Measurements from ENCODE around the gene S100A12. TPM values are rescaled to one million over a fixed set of nuclear protein-coding genes. Genes with fewer than 3 reads are reported as not detected.

S100A12 gene
- total and polyA plus RNA-seq, 2 donors (not counting 3 experiments of a cell fraction or from before 2014, with no cell fraction given): not detected

DNA sequence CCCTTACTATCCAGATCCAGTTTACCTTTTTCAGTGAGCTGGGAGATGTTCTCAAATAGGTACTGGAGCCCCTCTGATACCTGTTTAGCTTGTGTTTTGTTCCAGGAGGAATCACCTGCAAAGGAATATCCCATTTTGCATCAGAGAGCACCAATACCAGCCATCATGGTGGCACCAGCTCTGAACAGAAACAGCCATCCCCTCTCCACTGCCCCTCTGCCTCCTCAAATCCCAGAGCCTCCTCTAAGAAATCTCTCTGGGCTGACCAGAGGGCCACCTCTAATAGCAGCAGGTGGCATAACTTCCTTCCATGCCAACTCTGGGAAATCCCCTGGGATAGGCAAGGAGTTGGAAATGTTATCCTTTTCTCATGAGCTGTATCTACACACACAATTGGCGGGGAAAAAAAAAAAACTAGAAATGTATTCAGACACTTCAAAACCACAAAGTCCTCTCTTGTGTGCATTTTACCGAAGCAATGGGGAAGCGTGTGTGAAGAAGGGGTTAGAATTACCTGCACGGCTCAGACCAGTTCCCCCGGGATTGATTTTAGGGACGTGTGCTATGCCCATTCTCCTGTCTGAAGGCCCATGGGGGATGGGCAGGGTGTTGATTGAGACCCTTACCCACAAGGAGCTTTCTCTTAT is 29.2 kb downstream of the S100A12 start:
- TF ChIP-seq, protein P1, sequence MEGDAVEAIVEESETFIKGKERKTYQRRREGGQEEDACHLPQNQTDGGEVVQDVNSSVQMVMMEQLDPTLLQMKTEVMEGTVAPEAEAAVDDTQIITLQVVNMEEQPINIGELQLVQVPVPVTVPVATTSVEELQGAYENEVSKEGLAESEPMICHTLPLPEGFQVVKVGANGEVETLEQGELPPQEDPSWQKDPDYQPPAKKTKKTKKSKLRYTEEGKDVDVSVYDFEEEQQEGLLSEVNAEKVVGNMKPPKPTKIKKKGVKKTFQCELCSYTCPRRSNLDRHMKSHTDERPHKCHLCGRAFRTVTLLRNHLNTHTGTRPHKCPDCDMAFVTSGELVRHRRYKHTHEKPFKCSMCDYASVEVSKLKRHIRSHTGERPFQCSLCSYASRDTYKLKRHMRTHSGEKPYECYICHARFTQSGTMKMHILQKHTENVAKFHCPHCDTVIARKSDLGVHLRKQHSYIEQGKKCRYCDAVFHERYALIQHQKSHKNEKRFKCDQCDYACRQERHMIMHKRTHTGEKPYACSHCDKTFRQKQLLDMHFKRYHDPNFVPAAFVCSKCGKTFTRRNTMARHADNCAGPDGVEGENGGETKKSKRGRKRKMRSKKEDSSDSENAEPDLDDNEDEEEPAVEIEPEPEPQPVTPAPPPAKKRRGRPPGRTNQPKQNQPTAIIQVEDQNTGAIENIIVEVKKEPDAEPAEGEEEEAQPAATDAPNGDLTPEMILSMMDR (IDR thresholded peaks at IDR 0.05; ENCODE audit: extremely low read depth in 1 of 2, insufficient read depth in 1 of 2, low read depth in 1 of 2, low read length in 2 of 2): no peak
- no peak for TF ChIP-seq JUN (IDR thresholded peaks at IDR 0.05; ENCODE audit: borderline replicate concordance, insufficient read depth, insufficient read length, low read depth)
- no peak for TF ChIP-seq MYC (IDR thresholded peaks at IDR 0.05; ENCODE audit: low read depth, low read length)
- TF ChIP-seq FOS (IDR thresholded peaks at IDR 0.05; ENCODE audit: borderline replicate concordance, insufficient read depth, low read length): no peak
- TF ChIP-seq EZH2 (IDR thresholded peaks at IDR 0.05; ENCODE audit: borderline replicate concordance, low read depth, low read length, severe bottlenecking): no peak
- TF ChIP-seq POLR2A (IDR thresholded peaks at IDR 0.05; ENCODE audit: low read depth, low read length): no peak
- TF ChIP-seq, protein P2, sequence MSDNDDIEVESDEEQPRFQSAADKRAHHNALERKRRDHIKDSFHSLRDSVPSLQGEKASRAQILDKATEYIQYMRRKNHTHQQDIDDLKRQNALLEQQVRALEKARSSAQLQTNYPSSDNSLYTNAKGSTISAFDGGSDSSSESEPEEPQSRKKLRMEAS (IDR thresholded peaks at IDR 0.05; ENCODE audit: insufficient read depth, insufficient read length): no peak
- TF ChIP-seq GATA2 (IDR thresholded peaks at IDR 0.05; ENCODE audit: insufficient read depth, insufficient read length, low read depth, low read length): no peak
- TF ChIP-seq POLR2AphosphoS5 (IDR thresholded peaks at IDR 0.05; ENCODE audit: insufficient read depth, low read depth, low read length): no peak
- Histone ChIP-seq H3K4me3 (replicated peaks in 1 of 3; ENCODE audit: insufficient read depth in 1 of 3, low read depth in 1 of 3, low read length in 3 of 3) (no peak overlapping the region), H3K9me3 (replicated peaks; ENCODE audit: control insufficient read depth, insufficient read depth, low read length) (no peaks in the 10 kb centered on the region), H3K9me1 (replicated peaks; ENCODE audit: control insufficient read depth, extremely low read depth, insufficient read depth, low read length) (no peaks in the 10 kb centered on the region), H3K27me3 (ENCODE audit: control insufficient read depth in 2 of 2, insufficient read depth in 2 of 2, low read length in 2 of 2) (peaks cover 2 to 3% of the 10 kb centered on the region in 2 experiments), H3K36me3 (ENCODE audit: control insufficient read depth in 2 of 2, extremely low read depth in 1 of 2, insufficient read depth in 2 of 2, low read length in 2 of 2) (no peaks in the 10 kb centered on the region), H2AFZ (ENCODE audit: low read depth, low read length) (no peak overlapping the region), H3K27ac (ENCODE audit: insufficient read depth, low read depth, low read length) (no peak overlapping the region), H3K4me1 (ENCODE audit: control insufficient read depth, extremely low read depth, insufficient read depth, low read length) (no peaks in the 10 kb centered on the region), H4K20me1 (replicated peaks; ENCODE audit: control insufficient read depth, extremely low read depth, insufficient read depth, low read length) (no peaks in the 10 kb centered on the region), H3K4me2 (ENCODE audit: insufficient read depth, low read length) (no peak overlapping the region), H3K9ac (replicated peaks; ENCODE audit: extremely low read depth, insufficient read depth, low read length) (no peak overlapping the region), H3K79me2 (ENCODE audit: control insufficient read depth, insufficient read depth, low read length) (no peaks in the 10 kb centered on the region)
- ChIA-PET CTCF (interaction anchor here (1.2 to 1.5 kb wide), 2 partner anchors 148 to 149 kb away, joined by 4 to 5 read pairs; no protein-coding TSS in a partner anchor), POLR2A (interaction anchor here (0.6 kb wide), 1 partner anchor 231 kb away, joined by 3 read pairs; no protein-coding TSS in a partner anchor)
- FAIRE-seq (no peak), DNase-seq (ENCODE audit: low read depth, low spot score) (no peak)
- intact Hi-C loops (cut with micrococcal nuclease): no loop called here
- dilution Hi-C loops (cut with MboI; ENCODE audit: extremely low pct_ligation_motif_present, low sequenced_read_pairs): no loop called here
- BruUV-seq (replicated peaks): no TSS peak
